Ishikawa (cell line): ENCODE results near the gene RGP1.
A peak's percentile ranks its signal among the peaks of the same experiment; 100 is the strongest.

Experiments
- CEBPB ChIP-seq: IDR thresholded peaks from 2 replicates; pipeline ENCODE4 v1.6.1; 2012
- CREB1 ChIP-seq: IDR thresholded peaks from 2 replicates; pipeline ENCODE4 v1.6.1; 2012; ENCODE audit warnings: low read depth
- EGR1 ChIP-seq: IDR thresholded peaks from 2 replicates; pipeline ENCODE4 v1.6.1; 2012
- EP300 ChIP-seq: IDR thresholded peaks from 2 replicates; pipeline ENCODE4 v1.6.1; 2012; ENCODE audit warnings: borderline replicate concordance
- FOXM1 ChIP-seq: IDR thresholded peaks from 2 replicates; pipeline ENCODE4 v1.6.1; 2012; ENCODE audit warnings: low read depth, borderline replicate concordance
- MAX ChIP-seq: IDR thresholded peaks from 2 replicates; pipeline ENCODE4 v1.6.1; 2012
- NFIC ChIP-seq: IDR thresholded peaks from 2 replicates; pipeline ENCODE4 v1.6.1; 2012
- RAD21 ChIP-seq: IDR thresholded peaks from 2 replicates; pipeline ENCODE4 v1.6.1; 2012; ENCODE audit warnings: low read depth
- REST ChIP-seq: IDR thresholded peaks from 2 replicates; pipeline ENCODE4 v1.6.1; 2012; ENCODE audit warnings: low read depth, mild to moderate bottlenecking
- TAF1 ChIP-seq: IDR thresholded peaks from 2 replicates; pipeline ENCODE4 v1.6.1; 2012; ENCODE audit warnings: low read depth, mild to moderate bottlenecking
- TCF12 ChIP-seq: IDR thresholded peaks from 2 replicates; pipeline ENCODE4 v1.6.1; 2012; ENCODE audit warnings: low read depth
- TEAD4 ChIP-seq: IDR thresholded peaks from 2 replicates; pipeline ENCODE4 v1.6.1; 2012
- USF1 ChIP-seq: IDR thresholded peaks from 2 replicates; pipeline ENCODE4 v1.6.1; 2012
- YY1 ChIP-seq: IDR thresholded peaks from 2 replicates; pipeline ENCODE4 v1.6.1; 2012; ENCODE audit warnings: low read depth
- ZBTB7A ChIP-seq: IDR thresholded peaks from 2 replicates; pipeline ENCODE4 v1.6.1; 2012; ENCODE audit warnings: low read depth

RGP1 gene

GRCh38 chr9:35723426-35723825, 25.7 kb upstream of the RGP1 start:
- TF ChIP-seq TEAD4: no peak

GRCh38 chr9:35723908-35724307, 25.2 kb upstream of the RGP1 start:
- no peak for TF ChIP-seq MAX
- TF ChIP-seq USF1: no peak
- no peak for TF ChIP-seq TCF12
- TF ChIP-seq ZBTB7A: no peak

- no peak for TF ChIP-seq ZBTB7A
- TF ChIP-seq CEBPB: no peak
- TF ChIP-seq EP300: no peak
- no peak for TF ChIP-seq YY1
Measured at GRCh38 chr9:35725362-35725761, 23.7 kb upstream of the RGP1 start.

- TF ChIP-seq RAD21: 0 out of 2 replicates have a peak, but pooled peaks have one; percentile 7
- no peak for TF ChIP-seq TEAD4
- TF ChIP-seq MAX: no peak
Measured at GRCh38 chr9:35726931-35727330, 22.2 kb upstream of the RGP1 start.

GRCh38 chr9:35727676-35728040, 21.4 kb upstream of the RGP1 start:
- TF ChIP-seq YY1: no peak
- no peak for TF ChIP-seq USF1
- TF ChIP-seq FOXM1: no peak
- no peak for TF ChIP-seq CREB1
- TF ChIP-seq TCF12: no peak
- TF ChIP-seq REST: no peak
- TF ChIP-seq MAX: no peak
- TF ChIP-seq RAD21: no peak
- no peak for TF ChIP-seq EGR1
- TF ChIP-seq CEBPB: no peak
- no peak for TF ChIP-seq NFIC
- no peak for TF ChIP-seq TEAD4

GRCh38 chr9:35728041-35728971, 20.8 kb upstream of the RGP1 start:
- TF ChIP-seq REST (no peak), MAX (0 out of 2 replicates have a peak, but pooled peaks have one; percentile 27), EP300 (peak; percentile 74), FOXM1 (no peak), NFIC (0 out of 2 replicates have a peak, but pooled peaks have one; percentile 14), RAD21 (no peak), USF1 (no peak), TCF12 (peak; percentile 68), CEBPB (peak; percentile 96), YY1 (peak; percentile 24; the same call in 1 of the 2 replicates), TAF1 (peak; percentile 40; the same call in 1 of the 2 replicates), CREB1 (no peak), ZBTB7A (no peak), EGR1 (no peak), TEAD4 (peak; percentile 95)
